Type B pancreatic cell (in vitro differentiated cells): ENCODE data around the gene RAB28. TPM values are rescaled to one million over a fixed set of nuclear protein-coding genes. Genes with fewer than 3 reads are reported as not detected.

Source experiments
- DNase-seq: peaks from one replicate; pipeline ENCODE4 v3.0.0; 2021; ENCODE audit warnings: mixed read lengths; ENCODE audit not compliant: unreplicated experiment; ENCODE audit errors: extremely low spot score
- H3K27ac Mint-ChIP-seq: 2 replicates; pipeline ENCODE4 v1.8.0; 2021; ENCODE audit warnings: mild to moderate bottlenecking, mixed read lengths
- H3K27me3 Mint-ChIP-seq: 2 replicates; pipeline ENCODE4 v1.8.0; 2021; ENCODE audit warnings: mixed read lengths
- H3K36me3 Mint-ChIP-seq: 2 replicates; pipeline ENCODE4 v1.8.0; 2021; ENCODE audit warnings: mixed read lengths
- H3K4me1 Mint-ChIP-seq: one replicate; pipeline ENCODE4 v1.8.0; 2021; ENCODE audit warnings: mixed read lengths; ENCODE audit not compliant: unreplicated experiment
- H3K4me3 Mint-ChIP-seq: 2 replicates; pipeline ENCODE4 v1.8.0; 2021; ENCODE audit warnings: mild to moderate bottlenecking, mixed read lengths
- H3K9me3 Mint-ChIP-seq: 2 replicates; pipeline ENCODE4 v1.8.0; 2021; ENCODE audit warnings: mixed read lengths
- total RNA-seq: library from RNA; stranded (reverse); gene quantifications from 2 replicates; pipeline ENCODE4 v1.2.1, GENCODE V29; 2021; ENCODE audit warnings: low replicate concordance
- TF ChIP-seq, protein P1 (sequence below): fragments of 200-600 bp; sonication (generic); conservative IDR thresholded peaks from 2 replicates; pipeline ENCODE4 v1.5.0; 2021; ENCODE audit warnings: antibody characterized with exemption, mild to moderate bottlenecking

RAB28 gene
- total RNA-seq, 1 donor from 2014 or later: 20.8 TPM

DNA sequence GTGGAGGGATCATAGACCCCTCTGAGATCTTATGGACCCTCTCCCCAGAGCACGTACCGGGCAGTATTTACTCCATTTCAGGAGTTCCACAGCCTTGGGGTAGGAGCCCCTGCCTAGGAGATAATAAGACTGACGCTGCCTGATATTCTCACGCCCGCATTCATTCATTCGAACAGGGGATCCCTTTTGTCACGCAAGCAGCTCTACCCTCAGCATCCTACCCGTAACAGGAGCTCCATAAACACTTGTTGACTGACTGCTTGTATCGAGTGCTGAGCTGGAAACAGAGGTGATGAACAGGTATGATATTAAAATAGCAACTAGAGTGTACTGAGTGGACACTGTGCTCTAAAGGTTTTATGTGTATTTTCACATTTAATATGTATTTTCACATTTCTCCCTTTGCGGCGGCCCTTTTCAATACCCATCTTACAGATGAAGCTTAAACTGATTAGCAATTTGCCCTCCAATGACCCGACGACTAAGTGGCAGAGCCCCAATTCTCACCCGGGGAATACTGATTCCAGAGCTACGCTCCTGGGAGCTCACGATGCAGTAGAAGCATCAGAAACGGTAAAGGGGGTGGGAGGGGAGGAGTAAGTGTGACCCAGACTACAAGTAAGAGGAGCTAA lies 888 bp downstream of the RAB28 start:
- H3K4me1 Mint-ChIP-seq: peaks cover 10% of the 10 kb centered on the region
- no peak for DNase-seq
- no peaks in the 10 kb centered on the region for H3K27me3 Mint-ChIP-seq
- H3K4me3 Mint-ChIP-seq: peak overlapping the region; percentile 95
- TF ChIP-seq, protein P1, sequence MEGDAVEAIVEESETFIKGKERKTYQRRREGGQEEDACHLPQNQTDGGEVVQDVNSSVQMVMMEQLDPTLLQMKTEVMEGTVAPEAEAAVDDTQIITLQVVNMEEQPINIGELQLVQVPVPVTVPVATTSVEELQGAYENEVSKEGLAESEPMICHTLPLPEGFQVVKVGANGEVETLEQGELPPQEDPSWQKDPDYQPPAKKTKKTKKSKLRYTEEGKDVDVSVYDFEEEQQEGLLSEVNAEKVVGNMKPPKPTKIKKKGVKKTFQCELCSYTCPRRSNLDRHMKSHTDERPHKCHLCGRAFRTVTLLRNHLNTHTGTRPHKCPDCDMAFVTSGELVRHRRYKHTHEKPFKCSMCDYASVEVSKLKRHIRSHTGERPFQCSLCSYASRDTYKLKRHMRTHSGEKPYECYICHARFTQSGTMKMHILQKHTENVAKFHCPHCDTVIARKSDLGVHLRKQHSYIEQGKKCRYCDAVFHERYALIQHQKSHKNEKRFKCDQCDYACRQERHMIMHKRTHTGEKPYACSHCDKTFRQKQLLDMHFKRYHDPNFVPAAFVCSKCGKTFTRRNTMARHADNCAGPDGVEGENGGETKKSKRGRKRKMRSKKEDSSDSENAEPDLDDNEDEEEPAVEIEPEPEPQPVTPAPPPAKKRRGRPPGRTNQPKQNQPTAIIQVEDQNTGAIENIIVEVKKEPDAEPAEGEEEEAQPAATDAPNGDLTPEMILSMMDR: no peak
- H3K27ac Mint-ChIP-seq: peak overlapping the region; percentile 92
- H3K9me3 Mint-ChIP-seq: no peaks in the 10 kb centered on the region
- H3K36me3 Mint-ChIP-seq: no peaks in the 10 kb centered on the region

DNA sequence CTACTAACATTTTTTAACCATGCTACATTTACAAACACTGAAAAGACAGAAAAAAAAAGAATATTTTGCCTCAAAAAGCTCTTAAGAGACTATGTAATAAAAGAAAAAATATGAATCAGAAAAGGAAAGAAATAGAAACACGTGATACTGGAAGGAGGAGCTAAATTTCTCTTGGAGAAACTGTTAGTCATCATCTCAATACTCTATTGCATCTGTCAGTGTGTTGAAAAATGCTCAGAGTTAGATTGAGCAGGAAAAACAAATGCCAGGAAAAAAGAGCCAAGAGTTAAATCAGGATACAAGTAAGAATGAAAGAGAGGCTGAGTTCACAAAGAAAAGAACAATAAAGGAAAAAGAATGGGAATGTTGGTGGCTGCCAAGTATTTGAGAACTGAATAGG lies 2.6 kb downstream of the RAB28 start:
- H3K27me3 Mint-ChIP-seq: no peaks in the 10 kb centered on the region
- H3K4me1 Mint-ChIP-seq: peaks cover 10% of the 10 kb centered on the region
- H3K4me3 Mint-ChIP-seq: peak overlapping the region; percentile 81
- peak overlapping the region; percentile 12 for H3K27ac Mint-ChIP-seq
- TF ChIP-seq, protein P1: no peak
- H3K36me3 Mint-ChIP-seq: no peaks in the 10 kb centered on the region
- no peaks in the 10 kb centered on the region for H3K9me3 Mint-ChIP-seq
- DNase-seq: no peak

DNA sequence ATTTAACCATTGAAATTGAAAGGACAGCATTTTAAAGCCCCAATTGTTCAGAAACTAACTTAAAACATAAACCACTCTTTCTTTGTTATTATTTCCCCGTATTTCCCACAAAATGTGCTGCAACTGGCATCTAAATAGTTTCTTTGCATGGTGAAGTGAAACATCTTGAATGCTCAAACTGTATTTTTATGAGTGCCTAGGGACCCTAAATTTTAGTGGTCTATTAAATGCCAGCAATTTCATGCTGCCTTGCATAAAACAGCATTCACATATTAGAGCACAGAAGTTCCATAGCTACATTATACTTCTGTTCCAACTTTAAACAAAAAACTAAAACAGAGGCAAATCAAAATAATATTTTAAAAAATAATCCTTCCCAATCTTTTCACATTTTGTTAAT lies 5.4 kb downstream of the RAB28 start:
- peaks cover 10% of the 10 kb centered on the region for H3K4me1 Mint-ChIP-seq
- TF ChIP-seq, protein P1: no peak

DNA sequence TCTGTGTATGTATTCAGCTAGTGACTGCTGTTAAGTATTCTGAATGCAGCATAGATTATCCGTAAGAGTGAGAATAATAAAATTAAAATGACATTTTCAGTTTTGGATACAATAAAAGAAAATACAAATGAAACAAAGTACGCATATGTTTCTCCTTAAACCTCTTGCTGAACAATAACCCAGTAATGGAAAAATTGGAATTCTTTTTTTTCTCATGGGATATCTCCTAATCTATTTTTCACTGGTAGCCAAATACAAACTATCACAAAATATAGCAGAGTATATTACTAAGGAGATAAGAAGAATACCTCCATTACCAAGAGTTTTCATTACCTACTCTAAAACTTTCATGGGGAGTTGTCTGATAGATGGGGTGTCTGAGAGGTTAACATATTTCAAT lies 6.0 kb downstream of the RAB28 start:
- H3K27me3 Mint-ChIP-seq: no peaks in the 10 kb centered on the region
- H3K4me3 Mint-ChIP-seq: no peak overlapping the region
- H3K36me3 Mint-ChIP-seq: no peaks in the 10 kb centered on the region
- DNase-seq: no peak
- H3K4me1 Mint-ChIP-seq: peaks cover 10% of the 10 kb centered on the region
- no peaks in the 10 kb centered on the region for H3K9me3 Mint-ChIP-seq
- no peak overlapping the region for H3K27ac Mint-ChIP-seq
- TF ChIP-seq, protein P1: no peak

More for the DNA sequence above, 5.4 kb downstream of the RAB28 start:
- Mint-ChIP-seq H3K27ac (no peak overlapping the region), H3K9me3 (no peaks in the 10 kb centered on the region), H3K27me3 (no peaks in the 10 kb centered on the region), H3K4me3 (no peak overlapping the region), H3K36me3 (no peaks in the 10 kb centered on the region)
- DNase-seq: no peak

DNA sequence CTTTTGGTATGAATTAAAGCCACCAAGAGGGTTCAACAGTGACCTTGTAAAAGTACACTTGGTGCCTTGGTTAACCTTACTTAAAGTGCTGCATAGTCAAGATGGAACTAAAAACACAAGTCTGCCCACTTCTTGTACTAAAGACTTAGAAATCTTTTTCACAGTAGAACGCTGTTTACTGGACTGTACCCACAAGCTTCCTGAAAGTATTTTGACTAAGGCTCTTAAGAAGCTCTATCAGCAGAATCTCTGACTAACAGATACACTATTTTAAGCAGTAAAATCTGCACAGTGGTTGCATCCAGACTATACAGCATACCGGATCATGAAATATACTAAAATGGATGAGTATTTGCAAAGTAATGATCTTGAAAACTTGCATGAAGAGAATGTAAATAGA lies 7.2 kb downstream of the RAB28 start:
- Mint-ChIP-seq H3K4me3 (no peak overlapping the region), H3K9me3 (no peaks in the 10 kb centered on the region), H3K27me3 (no peaks in the 10 kb centered on the region), H3K4me1 (peaks cover 5% of the 10 kb centered on the region), H3K27ac (no peak overlapping the region), H3K36me3 (no peaks in the 10 kb centered on the region)
- TF ChIP-seq, protein P1: no peak
- no peak for DNase-seq
